NB4 (cell line): ENCODE measurements around the gene CDH15.

Experiments used
- CTCF ChIP-seq: IDR thresholded peaks from one replicate; pipeline ENCODE4 v1.5.1; 2012; ENCODE audit warnings: low read depth, low read length
- MAX ChIP-seq: IDR thresholded peaks from 2 replicates; pipeline ENCODE4 v1.6.1; 2011; ENCODE audit warnings: low read depth, low read length
- POLR2A ChIP-seq: IDR thresholded peaks from 2 replicates; pipeline ENCODE4 v1.6.1; 2011; ENCODE audit warnings: mild to moderate bottlenecking; ENCODE audit not compliant: insufficient read length; ENCODE audit errors: extremely low read depth

- TF ChIP-seq CTCF (no peak), POLR2A (no peak), MAX (no peak)
Measured at GRCh38 chr16:89149386-89149785, 22.2 kb upstream of the CDH15 start.
